Activated CD8-positive, alpha-beta memory T cell treated with anti-CD3 and anti-CD28 coated beads, Interleukin-2, amount 50 U/mL, for 4 hours (primary cell): ENCODE data around the gene OLFML2A.
"Not testable (repeated sequence)": the region's sequence is repeated elsewhere in the genome, so short reads cannot be mapped to it uniquely, and the experiment has no call there.

Source experiments
- DNase-seq: peaks from one replicate; pipeline ENCODE4 v3.0.0-alpha.2; 2020

Gene OLFML2A

GRCh38 chr9:124776954-124777648, at the start of gene OLFML2A:
Gene OLFML2A, plus strand, starts transcription at chr9:124777133. Its CDS starts 138 bp downstream, at chr9:124777271.
- DNase-seq, result no peak

DNA sequence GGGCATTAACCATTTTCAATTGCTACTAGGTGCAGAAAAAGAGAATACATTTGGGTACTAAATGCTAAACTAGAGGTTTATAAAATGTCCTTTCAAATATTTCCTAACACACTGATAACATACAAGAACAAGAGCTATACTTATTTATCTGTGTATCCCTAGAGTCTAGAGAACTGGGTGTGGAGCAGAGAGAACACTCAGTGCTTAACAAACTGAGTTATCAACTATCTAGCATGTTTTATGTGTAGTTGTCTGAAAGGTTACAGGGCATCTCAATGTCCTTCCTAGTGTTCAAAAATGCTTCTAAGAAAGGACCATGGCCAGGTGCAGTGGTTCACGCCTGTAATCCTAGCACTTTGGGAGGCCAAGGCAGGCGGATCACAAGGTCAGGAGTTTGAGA, 46.2 kb upstream of the OLFML2A start:
- no peak for DNase-seq

- DNase-seq, result no peak
Measured at GRCh38 chr9:124733964-124734740, 42.8 kb upstream of the OLFML2A start.

DNA sequence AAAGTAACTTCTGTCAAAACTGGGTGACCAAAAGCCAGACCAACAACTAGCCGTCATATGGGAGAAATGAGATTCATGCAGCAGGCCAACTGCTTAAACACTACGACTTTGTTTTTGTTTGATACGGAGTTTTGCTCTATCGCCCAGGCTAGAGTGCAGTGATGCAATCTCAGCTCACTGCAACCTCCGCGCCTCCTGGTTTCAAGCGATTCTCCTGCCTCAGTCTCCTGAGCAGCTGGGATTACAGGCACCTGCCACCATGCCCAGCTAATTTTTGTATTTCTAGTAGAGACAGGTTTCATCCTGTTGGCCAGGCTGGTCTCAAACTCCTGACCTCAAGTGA, 42.2 kb upstream of the OLFML2A start:
- not testable (repeated sequence) for DNase-seq

- DNase-seq, result no peak
Measured at GRCh38 chr9:124735121-124735520, 41.8 kb upstream of the OLFML2A start.

- DNase-seq, result not testable (repeated sequence)
Measured at GRCh38 chr9:124738075-124738474, 38.9 kb upstream of the OLFML2A start.

DNA sequence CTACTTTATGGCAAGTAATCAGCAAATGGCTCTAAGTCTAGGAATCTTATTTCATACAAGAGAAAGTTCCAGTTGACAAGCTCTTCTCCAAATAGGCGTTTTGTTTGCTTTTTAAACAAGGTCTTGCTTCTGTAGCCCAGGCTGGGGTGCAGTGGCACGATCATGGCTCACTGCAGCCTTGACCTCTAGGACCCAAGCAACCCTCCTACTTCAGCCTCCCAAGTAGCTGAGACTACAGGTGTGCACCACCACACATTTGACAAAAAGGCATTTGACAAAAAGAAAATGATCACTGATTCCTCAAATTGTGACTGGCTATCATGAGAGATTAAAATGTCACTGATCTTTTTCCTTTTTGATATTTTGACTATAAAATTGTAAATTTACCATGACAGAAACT, 37.6 kb upstream of the OLFML2A start:
- DNase-seq, result no peak

GRCh38 chr9:124741149-124741548, 35.8 kb upstream of the OLFML2A start:
- DNase-seq, result no peak

- no peak for DNase-seq
Measured at GRCh38 chr9:124741662-124742061, 35.3 kb upstream of the OLFML2A start.

DNA sequence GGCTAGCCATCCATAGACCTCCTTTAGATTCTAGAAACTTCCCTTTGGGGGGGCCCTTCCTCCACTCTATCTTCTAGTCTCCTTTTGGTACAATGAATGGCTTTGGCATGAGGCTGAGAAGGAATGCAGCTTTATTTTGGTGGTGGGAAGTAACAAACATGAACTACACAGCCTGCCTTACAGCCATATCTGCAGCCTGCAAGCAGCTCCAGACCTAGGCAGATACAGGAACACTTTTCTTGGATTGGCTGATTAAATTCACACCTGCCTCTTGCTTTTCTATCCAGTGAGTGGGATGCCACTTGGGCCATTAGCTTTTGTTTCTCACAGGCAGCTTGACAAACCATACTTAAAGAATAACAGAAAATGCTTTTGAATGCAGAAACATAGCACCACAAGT, 34.0 kb upstream of the OLFML2A start:
- DNase-seq, result no peak

DNA sequence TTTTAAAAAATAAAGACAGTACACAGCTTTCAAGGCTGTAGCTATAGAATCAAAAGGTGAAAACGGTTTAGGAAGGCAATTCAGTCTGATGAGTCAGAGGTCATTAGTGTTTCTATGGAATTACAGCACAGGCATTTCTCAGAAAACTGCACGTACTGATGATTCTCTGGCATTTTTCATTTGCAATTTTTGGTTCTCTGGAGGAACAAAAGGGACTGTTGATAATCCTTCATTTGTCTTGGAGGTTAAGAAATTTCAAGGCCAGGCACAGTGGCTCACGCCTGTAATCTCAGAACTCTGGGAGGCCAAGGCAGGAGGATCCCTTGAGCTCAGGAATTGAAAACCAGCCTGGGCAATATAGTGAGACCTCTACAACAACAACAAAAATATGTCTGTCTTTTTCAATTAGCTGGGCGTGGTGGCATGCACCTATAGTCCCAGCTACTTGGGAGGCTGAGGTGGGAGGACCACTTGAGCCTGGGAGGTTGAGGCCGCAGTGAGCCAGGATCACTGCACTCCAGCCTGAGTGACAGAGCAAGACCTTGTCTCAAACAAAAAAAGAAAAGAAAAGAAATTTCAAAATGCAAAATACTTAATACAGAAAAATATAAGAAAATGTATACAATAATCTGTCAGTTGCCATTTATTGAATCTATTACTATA, 33.1 kb upstream of the OLFML2A start:
- no peak for DNase-seq

- no peak for DNase-seq
Measured at GRCh38 chr9:124747065-124747464, 29.9 kb upstream of the OLFML2A start.

- no peak for DNase-seq
Measured at GRCh38 chr9:124749284-124749683, 27.6 kb upstream of the OLFML2A start.

GRCh38 chr9:124749781-124750180, 27.2 kb upstream of the OLFML2A start:
- no peak for DNase-seq

DNA sequence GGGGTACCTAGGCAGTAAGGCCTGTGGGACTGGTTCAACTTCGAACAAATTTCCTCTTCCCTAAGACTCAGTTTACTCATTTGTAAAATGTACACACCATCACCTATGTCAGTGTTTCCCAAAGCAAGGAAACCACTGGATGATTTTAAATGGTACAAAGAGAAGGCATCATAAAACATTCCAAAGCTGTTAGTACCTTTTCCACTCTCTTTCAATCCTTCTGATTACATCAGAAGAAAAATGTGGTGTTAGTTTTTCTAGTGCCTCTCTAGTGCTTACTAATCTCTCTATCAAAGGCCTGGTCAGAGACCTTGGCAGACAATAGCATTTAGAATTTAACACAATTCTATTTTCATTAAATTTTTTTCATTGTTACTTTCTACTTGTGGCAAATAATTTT, 24.0 kb upstream of the OLFML2A start:
- no peak for DNase-seq

- DNase-seq, result no peak
Measured at GRCh38 chr9:124754289-124754688, 22.6 kb upstream of the OLFML2A start.

DNA sequence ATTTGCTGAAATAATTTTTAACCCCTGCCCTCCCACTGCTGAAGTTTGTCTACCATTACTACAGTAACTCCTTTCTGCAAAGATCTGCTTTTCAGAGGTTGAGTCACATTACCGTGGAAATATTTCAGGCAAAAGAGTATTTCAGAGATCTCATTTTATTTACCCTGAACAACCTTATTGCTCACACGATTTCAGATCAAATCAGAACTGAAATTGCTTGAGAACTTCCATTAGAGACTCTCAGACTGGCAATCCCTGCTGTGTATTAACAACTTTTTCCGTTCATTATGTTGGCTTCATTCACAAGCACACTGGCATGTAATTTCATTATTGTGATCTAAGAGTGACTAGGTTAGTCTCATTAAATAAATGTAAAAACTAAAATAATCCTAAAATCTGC, 21.9 kb upstream of the OLFML2A start:
- DNase-seq, result no peak

GRCh38 chr9:124756011-124756410, 20.9 kb upstream of the OLFML2A start:
- DNase-seq, result no peak

- DNase-seq, result no peak
Measured at GRCh38 chr9:124757616-124758015, 19.3 kb upstream of the OLFML2A start.

DNA sequence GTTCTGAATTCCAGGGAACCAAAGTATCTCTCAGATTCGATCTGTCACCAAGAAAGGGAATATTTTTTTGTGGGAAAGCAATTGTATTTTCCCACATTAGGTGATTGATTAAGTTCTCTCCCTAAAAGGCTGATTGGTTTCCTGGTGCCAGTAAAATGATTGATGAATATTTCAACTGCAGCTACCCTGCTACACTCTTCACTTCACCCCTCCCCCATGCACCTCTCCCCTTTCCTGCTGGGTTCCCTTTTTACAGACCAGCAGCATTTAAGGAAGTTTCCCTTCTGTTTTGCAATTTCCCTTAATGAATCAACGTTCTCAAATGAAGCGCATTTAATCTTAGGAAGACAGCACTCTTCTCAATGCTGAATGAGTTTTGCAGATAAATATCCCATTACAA, 18.9 kb upstream of the OLFML2A start:
- no peak for DNase-seq

- no peak for DNase-seq
Measured at GRCh38 chr9:124758691-124759090, 18.2 kb upstream of the OLFML2A start.

GRCh38 chr9:124759327-124759726, 17.6 kb upstream of the OLFML2A start:
- no peak for DNase-seq

- DNase-seq, result no peak
Measured at GRCh38 chr9:124760719-124761118, 16.2 kb upstream of the OLFML2A start.

DNA sequence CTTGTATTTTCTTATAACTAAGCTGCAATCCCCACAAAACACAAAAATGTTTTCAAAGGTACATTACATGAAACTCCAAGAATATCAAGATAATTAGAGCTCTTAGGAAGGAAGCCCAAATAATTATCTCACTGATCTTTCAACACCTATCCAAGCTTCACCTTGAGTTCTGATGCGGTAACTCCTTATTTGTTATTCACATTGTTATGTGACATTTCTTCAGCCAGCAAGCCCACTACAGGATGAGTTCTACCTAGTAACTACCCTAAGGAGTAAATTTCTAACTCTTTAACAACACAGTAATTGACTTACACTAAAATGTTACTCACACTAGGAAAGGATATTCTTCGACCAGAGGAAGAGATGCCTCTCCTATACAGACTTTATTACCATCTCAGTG, 15.7 kb upstream of the OLFML2A start:
- no peak for DNase-seq
